Activated naive CD8-positive, alpha-beta T cell treated with anti-CD3 and anti-CD28 coated beads for 36 hours (primary cell): ENCODE results near the gene NUDT3. TPM values are rescaled to one million over a fixed set of nuclear protein-coding genes. Genes with fewer than 3 reads are reported as not detected.
"Not testable (repeated sequence)": the region's sequence is repeated elsewhere in the genome, so short reads cannot be mapped to it uniquely, and the experiment has no call there.

Experiments
- DNase-seq: peaks from one replicate; pipeline ENCODE4 v3.0.0; 2021
- H3K27ac Mint-ChIP-seq: one replicate; pipeline ENCODE4 v1.8.0; 2022; ENCODE audit warnings: mild to moderate bottlenecking, moderate library complexity, mixed read lengths
- H3K27me3 Mint-ChIP-seq: one replicate; pipeline ENCODE4 v1.8.0; 2022; ENCODE audit warnings: mild to moderate bottlenecking, mixed read lengths
- H3K36me3 Mint-ChIP-seq: one replicate; pipeline ENCODE4 v1.8.0; 2021; ENCODE audit warnings: mild to moderate bottlenecking, mixed read lengths
- H3K4me1 Mint-ChIP-seq: one replicate; pipeline ENCODE4 v1.8.0; 2021; ENCODE audit warnings: mixed read lengths
- H3K4me3 Mint-ChIP-seq: one replicate; pipeline ENCODE4 v1.8.0; 2022; ENCODE audit warnings: mild to moderate bottlenecking, moderate library complexity, mixed read lengths
- H3K9me3 Mint-ChIP-seq: one replicate; pipeline ENCODE4 v1.8.0; 2022; ENCODE audit warnings: mixed read lengths
- total RNA-seq, 2 experiments: library from RNA; stranded (reverse); gene quantifications; one replicate each; pipeline ENCODE4 v1.2.3, GENCODE V29; 2021

Gene NUDT3
- total RNA-seq, 2 experiments from 2014 or later = 18.1 to 18.3 TPM

DNA sequence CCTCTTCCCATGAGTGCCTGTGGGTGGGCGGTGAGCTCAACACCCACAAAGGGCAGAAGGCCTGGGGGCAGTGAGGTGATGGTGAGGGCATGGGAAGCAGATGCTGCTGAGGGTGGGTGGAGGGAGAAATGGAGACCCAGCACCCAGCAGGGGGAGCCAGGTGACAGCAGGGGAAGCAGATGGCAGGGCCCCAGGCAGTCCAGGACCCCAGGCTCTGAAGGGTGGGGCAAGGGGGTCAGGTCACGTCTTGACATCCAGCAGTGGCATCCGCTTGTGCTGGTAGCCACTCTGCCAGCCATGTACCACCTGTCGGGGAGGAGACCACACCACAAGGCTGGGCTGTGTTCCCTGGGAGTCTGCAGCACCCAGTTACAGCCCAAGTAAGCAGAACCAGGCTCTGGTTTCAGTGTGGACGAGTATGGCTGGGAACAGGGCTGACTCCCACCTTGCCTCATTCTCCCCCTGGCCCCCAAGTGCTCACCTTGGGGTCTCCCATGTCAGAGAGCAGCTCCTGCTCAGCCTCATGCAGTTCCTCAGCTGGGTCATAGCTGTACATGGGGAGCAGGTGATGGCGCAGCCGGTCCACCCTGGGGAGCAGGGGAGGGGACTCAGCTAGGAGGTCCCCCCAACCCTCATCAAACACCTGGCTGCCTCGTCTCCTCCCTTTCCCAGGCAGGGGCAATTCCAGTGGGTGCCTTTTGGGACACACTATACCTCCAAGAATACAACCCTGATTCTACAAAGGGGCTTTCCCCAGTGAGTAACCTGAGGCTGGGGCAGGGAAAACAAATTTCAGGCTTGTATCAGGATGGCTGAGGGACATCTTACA is 145.7 kb downstream of the NUDT3 start:
- H3K27ac Mint-ChIP-seq = peak overlapping the region; percentile 71
- H3K4me1 Mint-ChIP-seq = peaks cover 61% of the 10 kb centered on the region
- H3K9me3 Mint-ChIP-seq = no peaks in the 10 kb centered on the region
- no peaks in the 10 kb centered on the region for H3K27me3 Mint-ChIP-seq
- peak overlapping the region; percentile 29 for H3K4me3 Mint-ChIP-seq
- peaks cover 27% of the 10 kb centered on the region for H3K36me3 Mint-ChIP-seq
- peak; percentile 66 for DNase-seq

DNA sequence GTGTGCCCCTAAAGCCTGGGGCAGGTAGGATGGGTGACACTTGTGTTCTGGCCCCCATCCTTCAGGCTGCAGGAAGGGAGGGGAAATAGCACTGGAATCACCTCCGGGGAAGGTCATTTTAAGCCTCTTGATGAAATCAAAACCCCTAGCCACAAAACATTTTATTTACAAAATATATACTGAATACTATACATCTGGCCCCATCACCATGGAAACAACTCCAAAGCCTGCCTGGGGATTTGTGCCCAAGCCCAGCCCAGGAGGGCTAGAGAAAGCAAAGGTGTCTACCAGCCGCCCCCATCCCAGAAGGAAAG is 146.3 kb downstream of the NUDT3 start:
- Mint-ChIP-seq H3K27me3 (no peaks in the 10 kb centered on the region), H3K36me3 (peaks cover 33% of the 10 kb centered on the region), H3K27ac (peak overlapping the region; percentile 71), H3K4me3 (no peak overlapping the region), H3K9me3 (no peaks in the 10 kb centered on the region), H3K4me1 (peaks cover 67% of the 10 kb centered on the region)
- DNase-seq = no peak

DNA sequence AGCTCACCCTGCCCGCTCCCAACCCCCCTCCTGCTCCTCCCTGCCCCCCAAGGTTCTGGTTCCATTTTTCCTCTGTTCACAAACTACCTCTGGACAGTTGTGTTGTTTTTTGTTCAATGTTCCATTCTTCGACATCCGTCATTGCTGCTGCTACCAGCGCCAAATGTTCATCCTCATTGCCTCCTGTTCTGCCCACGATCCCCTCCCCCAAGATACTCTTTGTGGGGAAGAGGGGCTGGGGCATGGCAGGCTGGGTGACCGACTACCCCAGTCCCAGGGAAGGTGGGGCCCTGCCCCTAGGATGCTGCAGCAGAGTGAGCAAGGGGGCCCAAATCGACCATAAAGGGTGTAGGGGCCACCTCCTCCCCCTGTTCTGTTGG is 146.7 kb downstream of the NUDT3 start:
- Mint-ChIP-seq H3K4me1 (peaks cover 72% of the 10 kb centered on the region), H3K36me3 (peaks cover 37% of the 10 kb centered on the region), H3K4me3 (peak overlapping the region; percentile 23), H3K27ac (peak overlapping the region; percentile 58)
- not testable (repeated sequence) for H3K9me3 Mint-ChIP-seq, DNase-seq, H3K27me3 Mint-ChIP-seq

DNA sequence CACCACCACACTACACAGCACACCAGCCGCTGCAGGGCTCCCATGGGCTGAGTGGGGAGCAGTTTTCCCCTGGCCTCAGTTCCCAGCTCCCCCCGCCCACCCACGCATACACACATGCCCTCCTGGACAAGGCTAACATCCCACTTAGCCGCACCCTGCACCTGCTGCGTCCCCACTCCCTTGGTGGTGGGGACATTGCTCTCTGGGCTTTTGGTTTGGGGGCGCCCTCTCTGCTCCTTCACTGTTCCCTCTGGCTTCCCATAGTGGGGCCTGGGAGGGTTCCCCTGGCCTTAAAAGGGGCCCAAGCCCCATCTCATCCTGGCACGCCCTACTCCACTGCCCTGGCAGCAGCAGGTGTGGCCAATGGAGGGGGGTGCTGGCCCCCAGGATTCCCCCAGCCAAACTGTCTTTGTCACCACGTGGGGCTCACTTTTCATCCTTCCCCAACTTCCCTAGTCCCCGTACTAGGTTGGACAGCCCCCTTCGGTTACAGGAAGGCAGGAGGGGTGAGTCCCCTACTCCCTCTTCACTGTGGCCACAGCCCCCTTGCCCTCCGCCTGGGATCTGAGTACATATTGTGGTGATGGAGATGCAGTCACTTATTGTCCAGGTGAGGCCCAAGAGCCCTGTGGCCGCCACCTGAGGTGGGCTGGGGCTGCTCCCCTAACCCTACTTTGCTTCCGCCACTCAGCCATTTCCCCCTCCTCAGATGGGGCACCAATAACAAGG is 147.3 kb downstream of the NUDT3 start:
- H3K27me3 Mint-ChIP-seq, DNase-seq, H3K4me3 Mint-ChIP-seq, H3K9me3 Mint-ChIP-seq: not testable (repeated sequence)
- Mint-ChIP-seq H3K36me3 (peaks cover 39% of the 10 kb centered on the region), H3K27ac (peak overlapping the region; percentile 58), H3K4me1 (peaks cover 76% of the 10 kb centered on the region)

DNA sequence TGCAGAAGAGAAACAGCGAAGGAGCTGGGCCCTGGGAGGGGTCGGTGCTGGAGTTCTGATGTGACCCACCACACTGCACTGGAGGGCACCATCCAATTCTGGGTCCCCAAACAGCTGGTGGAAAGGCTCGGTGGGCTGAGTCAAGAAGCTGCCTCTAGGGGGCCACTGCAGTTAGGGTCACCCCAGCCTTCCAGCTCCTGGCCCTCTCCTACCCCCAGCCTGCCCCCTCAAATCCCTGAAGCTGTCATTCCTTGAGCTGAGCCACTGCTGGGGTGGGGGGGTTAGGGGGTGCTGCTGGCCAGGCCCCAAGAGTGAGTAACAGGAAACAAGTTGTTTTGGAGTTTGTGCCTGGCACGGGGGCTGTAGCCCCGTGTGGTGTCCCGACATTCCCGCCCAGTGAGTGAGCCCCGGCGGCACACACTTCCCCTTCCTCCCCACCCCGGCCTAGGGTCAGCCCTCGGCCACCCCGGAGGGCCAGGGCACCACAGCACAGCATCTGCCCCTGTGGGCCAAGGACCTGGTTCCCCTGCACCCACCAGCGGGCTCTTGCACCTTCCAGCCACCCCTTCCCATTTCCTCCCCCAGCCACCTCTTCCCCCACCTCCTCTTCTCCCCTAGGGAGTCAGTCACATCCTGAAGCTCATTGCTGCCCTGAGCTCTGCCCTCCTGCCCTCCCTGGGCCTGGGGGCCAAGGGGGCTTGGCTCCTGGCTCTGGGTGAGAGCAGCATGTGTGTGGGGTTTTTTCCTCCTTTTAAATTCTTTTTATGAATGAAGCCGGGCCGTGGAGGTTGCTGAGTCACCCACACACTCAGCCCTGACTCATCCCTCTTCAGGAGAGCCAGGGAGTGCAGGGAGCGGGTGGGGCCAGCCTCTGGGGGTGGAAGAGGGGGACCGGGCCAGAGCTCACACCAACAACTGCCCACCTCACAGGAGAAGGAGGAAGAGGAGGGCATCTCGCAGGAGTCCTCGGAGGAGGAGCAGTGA is 148.3 kb downstream of the NUDT3 start:
- Mint-ChIP-seq H3K4me3 (peak overlapping the region; percentile 59), H3K36me3 (peaks cover 46% of the 10 kb centered on the region), H3K27ac (peak overlapping the region; percentile 88), H3K27me3 (no peaks in the 10 kb centered on the region), H3K4me1 (peaks cover 82% of the 10 kb centered on the region), H3K9me3 (no peaks in the 10 kb centered on the region)
- DNase-seq = peak; percentile 64

DNA sequence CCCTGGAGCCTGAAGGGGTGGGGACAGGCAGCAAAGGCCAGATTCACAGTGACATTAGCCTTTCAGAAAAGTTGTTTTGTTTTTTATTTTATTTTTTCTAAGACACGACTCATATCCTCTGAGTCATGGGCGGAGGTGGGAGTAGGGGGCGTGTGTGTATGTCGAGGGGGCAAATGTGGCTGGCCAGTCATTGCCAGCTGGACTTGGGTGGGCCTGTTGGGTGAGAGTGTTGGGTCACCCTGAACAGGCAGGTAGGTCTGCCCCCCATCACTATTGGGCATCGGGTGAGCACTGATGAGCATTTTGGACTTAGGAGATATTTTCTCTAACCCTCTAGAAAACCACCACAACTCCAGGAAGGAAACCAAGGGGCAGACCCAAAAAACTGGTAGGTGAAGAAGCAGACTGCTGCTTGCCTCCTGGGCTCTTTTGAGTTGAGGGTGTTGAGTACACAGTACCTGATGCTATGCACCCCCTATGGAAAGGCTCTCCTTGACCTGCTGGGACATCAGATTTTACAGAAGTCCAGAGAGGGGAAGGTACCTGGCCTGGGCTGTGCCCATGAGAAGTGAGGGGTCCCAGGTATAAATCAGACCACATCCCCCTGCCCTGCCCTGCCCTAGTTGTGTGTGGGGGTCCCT is 149.2 kb downstream of the NUDT3 start:
- Mint-ChIP-seq H3K27me3 (no peaks in the 10 kb centered on the region), H3K4me1 (peaks cover 87% of the 10 kb centered on the region), H3K36me3 (peaks cover 54% of the 10 kb centered on the region), H3K27ac (peak overlapping the region; percentile 88), H3K4me3 (peak overlapping the region; percentile 59), H3K9me3 (no peaks in the 10 kb centered on the region)
- no peak for DNase-seq

DNA sequence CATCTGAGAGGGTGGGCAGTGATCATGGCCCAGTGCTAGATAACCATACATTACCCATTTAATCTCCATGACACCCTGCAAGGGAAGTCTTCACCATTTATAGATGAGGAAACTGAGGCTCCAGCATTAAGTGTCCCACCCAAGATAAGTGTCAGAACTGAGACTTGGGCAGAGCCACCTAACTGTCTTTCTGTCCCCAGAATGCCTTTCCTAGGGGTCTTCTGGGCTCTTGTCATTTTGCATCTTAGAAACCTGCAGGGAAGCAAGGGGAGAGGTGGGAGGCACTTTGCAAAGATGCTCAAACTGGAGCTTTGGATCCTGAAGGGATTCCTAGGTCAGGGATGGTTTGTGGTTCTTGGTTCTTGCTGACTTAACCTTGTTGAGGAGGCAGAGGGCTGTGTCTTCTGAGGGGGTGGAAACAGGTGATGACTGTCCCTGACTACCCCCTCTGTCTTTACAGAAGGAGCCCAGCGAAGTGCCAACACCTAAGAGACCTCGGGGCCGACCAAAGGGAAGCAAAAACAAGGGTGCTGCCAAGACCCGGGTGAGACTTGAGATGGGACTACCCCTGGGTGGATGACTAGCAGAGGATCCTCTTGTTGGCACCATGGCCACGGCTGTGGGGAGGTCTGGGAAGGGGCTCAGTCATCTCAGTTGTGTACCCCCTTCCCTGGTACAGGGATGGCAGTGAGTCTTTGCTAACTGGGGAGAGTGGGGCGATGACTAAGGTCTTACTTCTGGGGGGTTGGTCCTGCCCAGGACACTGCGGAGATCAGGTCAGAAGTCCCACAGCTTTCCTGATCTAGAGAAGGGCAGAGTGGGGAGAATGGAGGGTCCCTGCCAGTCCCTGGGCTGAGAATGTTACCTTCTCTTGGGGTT is 150.0 kb downstream of the NUDT3 start:
- Mint-ChIP-seq H3K27ac (peak overlapping the region; percentile 88), H3K4me1 (peaks cover 79% of the 10 kb centered on the region), H3K9me3 (no peaks in the 10 kb centered on the region), H3K27me3 (no peaks in the 10 kb centered on the region), H3K36me3 (peaks cover 57% of the 10 kb centered on the region), H3K4me3 (peak overlapping the region; percentile 59)
- DNase-seq = no peak

DNA sequence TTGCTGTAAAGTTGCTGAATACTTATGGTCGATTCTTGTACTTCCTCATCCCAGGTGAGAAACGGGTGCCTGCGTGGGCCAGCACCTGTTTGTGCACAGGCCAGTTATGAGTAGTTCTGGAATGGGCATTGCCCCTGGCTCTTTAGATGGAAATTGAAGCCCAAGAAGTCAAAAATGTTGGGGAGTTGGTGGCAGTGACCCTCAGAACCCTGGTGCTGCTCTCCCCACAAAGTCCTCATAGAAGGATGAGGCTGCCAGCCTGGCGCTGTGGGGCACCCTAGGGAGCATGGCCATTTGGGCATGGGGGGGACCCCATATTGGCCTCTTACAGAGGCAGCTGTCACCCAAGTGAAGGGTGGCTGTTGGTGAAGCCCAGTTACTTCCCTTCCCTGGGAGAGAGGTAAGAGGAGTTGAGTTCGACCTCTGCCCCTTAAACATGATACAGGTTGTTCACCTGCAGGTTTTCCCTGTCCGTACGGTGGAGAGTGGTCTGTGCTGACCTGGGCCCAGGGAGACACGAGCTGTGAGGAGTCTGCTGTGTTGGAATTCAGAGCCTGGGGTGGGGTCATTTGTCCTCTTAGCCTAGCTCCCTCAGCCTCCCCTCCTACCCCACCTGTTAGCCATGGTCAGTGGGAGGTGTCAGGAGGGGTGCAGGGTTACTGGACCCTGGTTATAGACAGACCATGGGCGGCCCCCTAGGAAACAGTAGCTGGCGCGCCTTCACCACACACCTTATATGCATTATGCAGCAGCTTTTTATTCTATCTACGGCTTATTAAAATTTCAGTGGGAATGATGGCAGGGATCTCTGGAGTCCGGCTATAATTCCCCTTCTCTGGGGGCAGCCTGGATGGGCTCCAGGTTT is 150.9 kb downstream of the NUDT3 start:
- Mint-ChIP-seq H3K27me3 (no peaks in the 10 kb centered on the region), H3K4me1 (peaks cover 72% of the 10 kb centered on the region), H3K36me3 (peaks cover 57% of the 10 kb centered on the region), H3K4me3 (peak overlapping the region; percentile 52), H3K27ac (peak overlapping the region; percentile 88), H3K9me3 (no peaks in the 10 kb centered on the region)
- no peak for DNase-seq

DNA sequence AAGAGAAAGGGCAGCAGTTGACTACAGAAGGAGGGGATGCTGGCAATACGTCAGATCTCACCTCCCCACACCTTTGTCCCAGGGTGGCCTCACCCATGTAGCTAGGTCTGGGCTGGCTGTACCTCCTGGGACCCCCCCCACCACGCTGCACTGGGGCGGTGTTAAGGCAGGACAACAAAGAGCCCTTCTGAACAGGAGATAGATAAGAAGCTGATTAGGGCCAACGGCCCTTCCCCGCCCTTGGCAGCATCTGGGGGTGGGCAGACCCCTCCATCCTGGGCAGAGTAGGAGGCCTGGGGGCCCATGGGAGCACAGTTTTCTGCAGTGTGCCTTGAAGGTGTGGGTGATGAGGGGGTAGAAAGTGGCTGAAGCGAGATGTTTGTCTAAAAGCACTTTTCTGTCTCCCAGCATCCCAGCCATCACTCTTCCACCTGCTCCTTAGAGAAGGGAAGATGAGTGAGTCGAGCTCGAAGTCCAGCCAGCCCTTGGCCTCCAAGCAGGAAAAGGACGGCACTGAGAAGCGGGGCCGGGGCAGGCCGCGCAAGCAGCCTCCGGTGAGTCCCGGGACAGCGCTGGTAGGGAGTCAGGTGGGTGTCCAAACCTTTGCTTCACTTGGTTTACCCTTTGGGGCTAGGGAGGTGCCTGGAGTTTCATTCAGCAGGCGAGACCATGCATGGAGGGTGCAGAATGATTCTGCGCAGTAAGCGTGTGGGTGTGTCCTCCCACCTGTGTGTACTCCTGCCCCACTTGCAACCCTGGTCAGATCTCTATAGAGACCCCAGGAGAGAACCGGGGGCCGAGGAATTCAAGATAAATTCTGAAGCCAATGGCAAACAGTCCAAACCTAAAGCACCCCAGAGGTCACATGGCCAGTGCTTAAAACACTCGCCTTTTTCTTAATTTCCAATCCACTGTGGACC is 151.9 kb downstream of the NUDT3 start:
- H3K4me1 Mint-ChIP-seq = peaks cover 69% of the 10 kb centered on the region
- H3K27me3 Mint-ChIP-seq = peaks cover 4% of the 10 kb centered on the region
- peak overlapping the region; percentile 94 for H3K4me3 Mint-ChIP-seq
- H3K9me3 Mint-ChIP-seq = no peaks in the 10 kb centered on the region
- peak overlapping the region; percentile 96 for H3K27ac Mint-ChIP-seq
- H3K36me3 Mint-ChIP-seq = peaks cover 54% of the 10 kb centered on the region
- DNase-seq = no peak

DNA sequence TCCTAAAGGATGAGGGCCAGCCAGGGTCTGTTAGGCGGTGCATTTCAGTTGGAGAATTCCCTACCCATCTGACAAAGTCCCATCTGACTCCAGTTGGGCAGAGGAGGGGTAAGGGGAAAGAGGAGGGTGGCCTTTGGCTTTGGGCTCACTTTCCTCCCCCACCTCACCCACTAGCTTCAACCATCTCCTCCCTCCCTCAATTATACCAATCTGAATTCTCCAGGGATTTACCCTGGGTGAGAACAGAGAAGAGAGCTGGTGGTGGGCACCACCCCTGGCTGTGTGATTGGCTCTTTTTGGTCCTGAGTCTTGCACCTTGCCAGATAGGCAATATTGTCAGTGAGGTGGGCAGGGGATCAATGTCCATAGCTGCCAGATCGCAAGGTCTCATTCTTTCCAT is 152.6 kb downstream of the NUDT3 start:
- Mint-ChIP-seq H3K4me1 (peaks cover 64% of the 10 kb centered on the region), H3K27ac (peak overlapping the region; percentile 96), H3K9me3 (no peaks in the 10 kb centered on the region), H3K36me3 (peaks cover 52% of the 10 kb centered on the region), H3K27me3 (peaks cover 4% of the 10 kb centered on the region), H3K4me3 (peak overlapping the region; percentile 94)
- no peak for DNase-seq

DNA sequence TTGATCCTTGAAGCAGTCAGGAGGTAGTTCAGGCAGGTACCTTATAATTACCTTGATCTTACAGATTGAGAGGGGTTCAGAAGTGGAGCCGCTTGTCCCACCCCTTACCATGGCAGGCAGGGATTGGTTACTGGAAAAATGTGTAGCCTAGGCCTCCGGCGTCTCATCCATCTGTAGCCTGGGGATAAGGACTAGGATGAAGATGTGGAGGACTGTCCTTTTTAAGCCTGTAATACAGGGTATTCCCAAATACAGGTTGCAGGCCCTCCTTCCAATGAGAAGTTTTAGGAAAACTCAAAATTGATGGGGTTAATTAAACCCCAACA is 153.0 kb downstream of the NUDT3 start:
- Mint-ChIP-seq H3K4me1 (peaks cover 61% of the 10 kb centered on the region), H3K36me3 (peaks cover 52% of the 10 kb centered on the region), H3K27ac (peak overlapping the region; percentile 96)

More for the DNA sequence above, 153.0 kb downstream of the NUDT3 start:
- H3K9me3 Mint-ChIP-seq = no peaks in the 10 kb centered on the region
- peaks cover 4% of the 10 kb centered on the region for H3K27me3 Mint-ChIP-seq
- DNase-seq = no peak
- H3K4me3 Mint-ChIP-seq = peak overlapping the region; percentile 94
